Measurements from ENCODE around the gene SLC12A3.

Gene SLC12A3

GRCh38 chr16:56864960-56865359 is at the start of gene SLC12A3:
Gene SLC12A3 (plus strand): TSS chr16:56865207. CDS start chr16:56865236, 29 bp downstream.
- no peak for DNase-seq (ENCODE audit: low read depth)
- TF ChIP-seq CTCF (IDR thresholded peaks at IDR 0.05; ENCODE audit: low read depth, low read length, missing control alignments) = no peak
- H3K4me3 ChIP-seq (ENCODE audit: low read depth, low read length) = no peak within 1 kb of the TSS

- H3K4me3 ChIP-seq (ENCODE audit: low read depth, low read length) = no peak overlapping the region
- DNase-seq (ENCODE audit: low read depth) = no peak
- TF ChIP-seq CTCF (IDR thresholded peaks at IDR 0.05; ENCODE audit: low read depth, low read length, missing control alignments) = no peak
These were observed 49.3 kb upstream of the SLC12A3 start for GRCh38 chr16:56815721-56816120.

GRCh38 chr16:56817056-56817455 is 48.0 kb upstream of the SLC12A3 start:
- no peak for TF ChIP-seq CTCF (IDR thresholded peaks at IDR 0.05; ENCODE audit: low read depth, low read length, missing control alignments)
- no peak overlapping the region for H3K4me3 ChIP-seq (ENCODE audit: low read depth, low read length)
- DNase-seq (ENCODE audit: low read depth) = no peak

GRCh38 chr16:56817938-56818337 is 47.1 kb upstream of the SLC12A3 start:
- TF ChIP-seq CTCF (IDR thresholded peaks at IDR 0.05; ENCODE audit: low read depth, low read length, missing control alignments) = no peak
- no peak overlapping the region for H3K4me3 ChIP-seq (ENCODE audit: low read depth, low read length)
- DNase-seq (ENCODE audit: low read depth) = no peak

- TF ChIP-seq CTCF (IDR thresholded peaks at IDR 0.05; ENCODE audit: low read depth, low read length, missing control alignments) = no peak
- no peak overlapping the region for H3K4me3 ChIP-seq (ENCODE audit: low read depth, low read length)
- DNase-seq (ENCODE audit: low read depth) = no peak
These were observed 41.8 kb upstream of the SLC12A3 start for GRCh38 chr16:56823081-56823733.

- TF ChIP-seq CTCF (IDR thresholded peaks at IDR 0.05; ENCODE audit: low read depth, low read length, missing control alignments) = peak; percentile 5
- no peak for DNase-seq (ENCODE audit: low read depth)
These were observed 40.7 kb upstream of the SLC12A3 start for GRCh38 chr16:56824331-56824730.

DNA sequence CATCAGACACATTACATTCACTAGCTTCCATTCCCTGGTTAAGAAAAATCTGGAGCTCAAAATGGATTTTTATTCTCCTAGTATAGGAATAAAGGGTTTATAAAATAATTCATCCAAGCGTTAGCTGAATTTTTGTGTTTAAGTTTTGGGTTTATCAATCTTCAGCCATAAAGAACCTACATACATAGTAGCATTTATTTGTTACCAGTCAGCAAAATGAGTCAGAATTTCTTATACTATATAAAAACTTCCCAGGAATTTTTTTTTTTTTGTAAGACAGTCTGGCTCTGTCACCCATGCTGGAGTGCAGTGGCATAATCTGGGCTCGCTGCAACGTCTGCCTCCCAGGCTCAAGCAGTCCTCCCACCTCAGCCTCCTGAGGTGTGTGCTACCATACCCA is 40.2 kb upstream of the SLC12A3 start:
- H3K4me3 ChIP-seq (ENCODE audit: low read depth, low read length) = no peak overlapping the region
- no peak for DNase-seq (ENCODE audit: low read depth)
- no peak for TF ChIP-seq CTCF (IDR thresholded peaks at IDR 0.05; ENCODE audit: low read depth, low read length, missing control alignments)

More at GRCh38 chr16:56824331-56824730, 40.7 kb upstream of the SLC12A3 start:
- no peak overlapping the region for H3K4me3 ChIP-seq (ENCODE audit: low read depth, low read length)
